Measurements from ENCODE around the gene FUT8.

DNA sequence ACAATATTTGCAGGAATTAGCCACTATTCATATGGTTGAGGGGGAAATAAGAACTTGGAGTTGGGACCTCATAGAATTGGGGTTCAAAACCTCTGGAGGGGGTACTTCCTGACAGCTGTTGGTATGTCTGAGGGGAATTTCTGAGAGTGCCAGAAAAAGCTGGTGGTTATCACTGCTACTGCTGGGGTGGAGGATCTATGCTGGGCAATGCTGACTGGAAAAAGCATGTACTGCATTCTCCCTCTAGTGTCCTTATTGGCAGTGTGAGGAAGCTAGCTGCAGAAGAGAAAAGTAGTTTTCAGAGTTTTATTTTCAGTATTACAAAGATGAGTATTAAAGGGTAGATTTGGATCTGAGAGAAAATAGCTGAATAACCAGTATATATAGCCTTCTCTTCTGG lies 88.8 kb downstream of the FUT8 start:
- no peak for TF ChIP-seq CEBPB (IDR thresholded peaks at IDR 0.05)
- no peak for TF ChIP-seq YY1 (IDR thresholded peaks at IDR 0.05; ENCODE audit: low read depth)
- TF ChIP-seq EP300 (IDR thresholded peaks at IDR 0.05; ENCODE audit: borderline replicate concordance) = no peak
- no peak for TF ChIP-seq FOXM1 (IDR thresholded peaks at IDR 0.05; ENCODE audit: borderline replicate concordance, low read depth)

All from Ishikawa (cell line).